DMS153 (cell line): ENCODE measurements around the gene ZNF275.
A peak's percentile ranks its signal among the peaks of the same experiment; 100 is the strongest.
"Not testable (repeated sequence)": the region's sequence is repeated elsewhere in the genome, so short reads cannot be mapped to it uniquely, and the experiment has no call there.

Experiments used
- DNase-seq: peaks from one replicate; lab custom pipeline; 2025; lab: John Stamatoyannopoulos, UW

The ZNF275 gene

GRCh38 chrX:153361781-153362397 is 27.9 kb downstream of the ZNF275 start:
- no peak for DNase-seq

GRCh38 chrX:153365670-153366069 is 31.7 kb downstream of the ZNF275 start:
- no peak for DNase-seq

- DNase-seq = no peak
Observed at GRCh38 chrX:153366119-153366518, 32.2 kb downstream of the ZNF275 start.

- no peak for DNase-seq
Observed at GRCh38 chrX:153366878-153367538, 33.1 kb downstream of the ZNF275 start.

- DNase-seq = no peak
Observed at GRCh38 chrX:153370293-153371055, 36.5 kb downstream of the ZNF275 start.

GRCh38 chrX:153371256-153371655 is 37.3 kb downstream of the ZNF275 start:
- no peak for DNase-seq

- no peak for DNase-seq
Observed at GRCh38 chrX:153372949-153373348, 39.0 kb downstream of the ZNF275 start.

- no peak for DNase-seq
Observed at GRCh38 chrX:153374426-153374825, 40.5 kb downstream of the ZNF275 start.

- DNase-seq = no peak
Observed at GRCh38 chrX:153375571-153375970, 41.6 kb downstream of the ZNF275 start.

- no peak for DNase-seq
Observed at GRCh38 chrX:153377727-153378126, 43.8 kb downstream of the ZNF275 start.

- no peak for DNase-seq
Observed at GRCh38 chrX:153378607-153379006, 44.7 kb downstream of the ZNF275 start.

GRCh38 chrX:153379508-153379907 is 45.6 kb downstream of the ZNF275 start:
- no peak for DNase-seq

- DNase-seq = no peak
Observed at GRCh38 chrX:153379971-153380581, 46.1 kb downstream of the ZNF275 start.

GRCh38 chrX:153380691-153381090 is 46.7 kb downstream of the ZNF275 start:
- no peak for DNase-seq

- DNase-seq = peak; percentile 77
Observed at GRCh38 chrX:153381684-153382532, 48.0 kb downstream of the ZNF275 start.

GRCh38 chrX:153382563-153383482 is 48.9 kb downstream of the ZNF275 start:
- DNase-seq = no peak

GRCh38 chrX:153384390-153384789 is 50.4 kb downstream of the ZNF275 start:
- no peak for DNase-seq

GRCh38 chrX:153384973-153385372 is 51.0 kb downstream of the ZNF275 start:
- DNase-seq = not testable (repeated sequence)

- DNase-seq = no peak
Observed at GRCh38 chrX:153386097-153386496, 52.1 kb downstream of the ZNF275 start.

GRCh38 chrX:153387345-153387744 is 53.4 kb downstream of the ZNF275 start:
- no peak for DNase-seq
